Measurements from ENCODE around the gene MYO16. TPM values are rescaled to one million over a fixed set of nuclear protein-coding genes. Genes with fewer than 3 reads are reported as not detected.

Gene MYO16
- total RNA-seq, 1 experiment from 2014 or later = not detected

GRCh38 chr13:108833531-108833930 lies 204.1 kb downstream of the MYO16 start:
- H3K18ac ChIP-seq (ENCODE audit: insufficient read length, low read depth, low read length) = no peak overlapping the region
- no peak overlapping the region for H2BK120ac ChIP-seq (ENCODE audit: low read depth, low read length, poor library complexity, severe bottlenecking)
- H3K56ac ChIP-seq (ENCODE audit: insufficient read length, low read depth, low read length) = no peak overlapping the region
- Mint-ChIP-seq H3K36me3 (ENCODE audit: insufficient read depth in 1 of 3, low read depth in 3 of 3) (peaks cover 12 to 17% (median 14%) of the 10 kb centered on the region in 3 experiments; a peak in 6 of 7 replicates), H3K4me1 (peaks cover 5 to 7% of the 10 kb centered on the region in 2 experiments; a peak in 2 of 4 replicates), H3K27ac (no peak overlapping the region), H3K9me3 (peaks cover 23 to 24% of the 10 kb centered on the region in 2 experiments), H3K4me3 (no peak overlapping the region), H3K27me3 (ENCODE audit: low read depth) (no peaks in the 10 kb centered on the region)
- H3K4ac ChIP-seq (ENCODE audit: low read depth, low read length) = no peak overlapping the region
- no peak overlapping the region for H3K23ac ChIP-seq (ENCODE audit: insufficient read length, low read depth, low read length)
- H2BK20ac ChIP-seq (ENCODE audit: low read depth, low read length, poor library complexity, severe bottlenecking) = no peak overlapping the region
- no peaks in the 10 kb centered on the region for H4K20me1 ChIP-seq (ENCODE audit: control insufficient read depth, insufficient read depth, insufficient read length)
- no peak overlapping the region for H2BK15ac ChIP-seq (ENCODE audit: low read depth, low read length)
- H3K23me2 ChIP-seq (ENCODE audit: insufficient read length, low read depth, low read length, poor library complexity, severe bottlenecking) = no peaks in the 10 kb centered on the region
- no peaks in the 10 kb centered on the region for H3K4me1 ChIP-seq (ENCODE audit: insufficient read depth, low read length)
- peaks cover 4% of the 10 kb centered on the region for H3K9me3 ChIP-seq (ENCODE audit: control insufficient read depth, low read depth, low read length)
- H3T11ph ChIP-seq (ENCODE audit: low read length) = no peak overlapping the region
- no peak overlapping the region for H2BK12ac ChIP-seq (ENCODE audit: insufficient read length, low read depth, low read length)
- TF ChIP-seq, protein P1, sequence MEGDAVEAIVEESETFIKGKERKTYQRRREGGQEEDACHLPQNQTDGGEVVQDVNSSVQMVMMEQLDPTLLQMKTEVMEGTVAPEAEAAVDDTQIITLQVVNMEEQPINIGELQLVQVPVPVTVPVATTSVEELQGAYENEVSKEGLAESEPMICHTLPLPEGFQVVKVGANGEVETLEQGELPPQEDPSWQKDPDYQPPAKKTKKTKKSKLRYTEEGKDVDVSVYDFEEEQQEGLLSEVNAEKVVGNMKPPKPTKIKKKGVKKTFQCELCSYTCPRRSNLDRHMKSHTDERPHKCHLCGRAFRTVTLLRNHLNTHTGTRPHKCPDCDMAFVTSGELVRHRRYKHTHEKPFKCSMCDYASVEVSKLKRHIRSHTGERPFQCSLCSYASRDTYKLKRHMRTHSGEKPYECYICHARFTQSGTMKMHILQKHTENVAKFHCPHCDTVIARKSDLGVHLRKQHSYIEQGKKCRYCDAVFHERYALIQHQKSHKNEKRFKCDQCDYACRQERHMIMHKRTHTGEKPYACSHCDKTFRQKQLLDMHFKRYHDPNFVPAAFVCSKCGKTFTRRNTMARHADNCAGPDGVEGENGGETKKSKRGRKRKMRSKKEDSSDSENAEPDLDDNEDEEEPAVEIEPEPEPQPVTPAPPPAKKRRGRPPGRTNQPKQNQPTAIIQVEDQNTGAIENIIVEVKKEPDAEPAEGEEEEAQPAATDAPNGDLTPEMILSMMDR (conservative IDR thresholded peaks at IDR 0.05) = no peak
- H3K79me2 ChIP-seq (ENCODE audit: insufficient read depth, low read length) = no peaks in the 10 kb centered on the region
- H3K79me1 ChIP-seq (ENCODE audit: insufficient read depth, low read depth, low read length, poor library complexity, severe bottlenecking) = no peaks in the 10 kb centered on the region
- H3K9ac ChIP-seq (ENCODE audit: extremely low read depth, insufficient read length, low read length) = no peak overlapping the region
- H3K4me2 ChIP-seq (ENCODE audit: insufficient read depth, insufficient read length, low read length) = no peak overlapping the region
- H3K27me3 ChIP-seq (ENCODE audit: insufficient read depth, low read length) = no peaks in the 10 kb centered on the region
- H2AFZ ChIP-seq (ENCODE audit: low read length) = no peak overlapping the region
- H4K5ac ChIP-seq (ENCODE audit: insufficient read length, low read depth, low read length) = no peak overlapping the region
- H4K91ac ChIP-seq (ENCODE audit: insufficient read length, low read depth, low read length) = no peak overlapping the region
- H3K27ac ChIP-seq (ENCODE audit: insufficient read length, low read depth, low read length) = no peak overlapping the region
- no CpG with 5 or more reads among the region's 1 CpG for WGBS (ENCODE audit: extremely low coverage, insufficient read length, low lambda C conversion rate)
- no peak overlapping the region for H2BK5ac ChIP-seq (ENCODE audit: insufficient read length, low read length)
- H2AK5ac ChIP-seq (ENCODE audit: insufficient read length, low read length) = no peak overlapping the region
- no peak for DNase-seq
- no peak overlapping the region for H4K8ac ChIP-seq (replicated peaks; ENCODE audit: insufficient read length, low read depth, low read length)
- no peak overlapping the region for H3K14ac ChIP-seq (ENCODE audit: insufficient read depth, low read length)
